Measurements from ENCODE around the gene ASNSD1.
"Not testable (repeated sequence)": the region's sequence is repeated elsewhere in the genome, so short reads cannot be mapped to it uniquely, and the experiment has no call there.

ASNSD1 gene

GRCh38 chr2:189641590-189641989 lies 19.7 kb upstream of the ASNSD1 start:
- ChIA-PET CTCF (no interaction called here), POLR2A (ENCODE audit: low non-redundant PET) (no interaction called here)
- H3K27ac ChIP-seq, result no peak overlapping the region

DNA sequence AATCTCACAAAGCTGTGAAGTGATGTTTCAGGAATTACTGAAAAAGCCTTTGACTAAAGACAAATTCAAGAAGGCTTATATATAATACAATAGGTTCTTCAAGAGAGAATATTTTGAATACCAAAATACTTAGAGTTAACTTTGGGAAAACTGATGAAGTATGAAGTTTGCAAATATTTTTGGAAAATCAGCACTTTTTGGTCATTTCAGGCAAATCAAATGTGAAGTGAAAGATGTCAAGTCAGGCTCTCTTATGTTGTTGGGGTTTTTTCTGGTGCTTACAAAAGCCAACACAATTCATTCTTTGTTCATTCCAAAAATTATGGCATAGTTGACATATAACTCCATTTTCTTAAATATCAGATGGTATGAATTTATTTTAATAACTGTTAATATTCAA lies 14.7 kb upstream of the ASNSD1 start:
- TF ChIP-seq, protein P1, sequence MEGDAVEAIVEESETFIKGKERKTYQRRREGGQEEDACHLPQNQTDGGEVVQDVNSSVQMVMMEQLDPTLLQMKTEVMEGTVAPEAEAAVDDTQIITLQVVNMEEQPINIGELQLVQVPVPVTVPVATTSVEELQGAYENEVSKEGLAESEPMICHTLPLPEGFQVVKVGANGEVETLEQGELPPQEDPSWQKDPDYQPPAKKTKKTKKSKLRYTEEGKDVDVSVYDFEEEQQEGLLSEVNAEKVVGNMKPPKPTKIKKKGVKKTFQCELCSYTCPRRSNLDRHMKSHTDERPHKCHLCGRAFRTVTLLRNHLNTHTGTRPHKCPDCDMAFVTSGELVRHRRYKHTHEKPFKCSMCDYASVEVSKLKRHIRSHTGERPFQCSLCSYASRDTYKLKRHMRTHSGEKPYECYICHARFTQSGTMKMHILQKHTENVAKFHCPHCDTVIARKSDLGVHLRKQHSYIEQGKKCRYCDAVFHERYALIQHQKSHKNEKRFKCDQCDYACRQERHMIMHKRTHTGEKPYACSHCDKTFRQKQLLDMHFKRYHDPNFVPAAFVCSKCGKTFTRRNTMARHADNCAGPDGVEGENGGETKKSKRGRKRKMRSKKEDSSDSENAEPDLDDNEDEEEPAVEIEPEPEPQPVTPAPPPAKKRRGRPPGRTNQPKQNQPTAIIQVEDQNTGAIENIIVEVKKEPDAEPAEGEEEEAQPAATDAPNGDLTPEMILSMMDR (conservative IDR thresholded peaks at IDR 0.05; ENCODE audit: low read depth), result no peak
- CTCF ChIA-PET, result no interaction called here
- H3K27ac ChIP-seq, result no peak overlapping the region
- no peak for DNase-seq (ENCODE audit: low spot score)
- POLR2A ChIA-PET (ENCODE audit: low non-redundant PET), result no interaction called here

More at GRCh38 chr2:189641590-189641989, 19.7 kb upstream of the ASNSD1 start:
- TF ChIP-seq, protein P1 (conservative IDR thresholded peaks at IDR 0.05; ENCODE audit: low read depth), result no peak
- DNase-seq (ENCODE audit: low spot score), result no peak

DNA sequence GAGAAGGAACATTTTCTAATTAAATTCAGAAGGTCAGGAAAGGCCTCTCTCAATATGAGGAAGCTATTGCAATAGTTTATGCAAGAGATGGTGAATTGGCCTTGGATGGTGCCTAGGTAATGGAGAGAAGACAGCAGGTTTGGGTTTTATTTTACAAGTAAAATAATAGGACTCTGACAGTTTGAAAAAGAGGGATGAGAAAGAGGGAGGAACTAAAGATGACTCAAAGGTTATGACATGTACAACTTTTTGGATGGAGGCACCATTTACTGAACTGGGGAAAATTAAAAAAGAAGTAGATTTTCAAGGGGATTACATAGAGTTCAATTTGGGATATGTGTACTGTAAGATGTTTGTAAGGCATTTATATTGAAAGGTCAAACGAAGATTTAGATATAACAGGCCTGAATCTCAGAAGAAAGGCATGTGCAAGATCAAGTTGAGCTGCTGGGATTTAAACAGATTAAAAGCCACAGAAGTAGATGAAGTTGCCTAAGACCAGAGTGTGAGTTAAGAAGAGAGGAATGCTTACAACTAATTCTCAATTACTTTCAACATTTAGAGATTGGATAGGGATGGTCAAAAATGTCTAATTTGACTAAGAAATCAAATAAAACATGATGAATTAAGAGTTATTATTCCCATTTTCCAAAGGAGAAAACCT lies 12.3 kb upstream of the ASNSD1 start:
- H3K27ac ChIP-seq, result no peak overlapping the region
- TF ChIP-seq, protein P1 (conservative IDR thresholded peaks at IDR 0.05; ENCODE audit: low read depth), result no peak
- POLR2A ChIA-PET (ENCODE audit: low non-redundant PET), result no interaction called here
- DNase-seq (ENCODE audit: low spot score), result no peak
- CTCF ChIA-PET, result interaction anchor here (1.1 kb wide), 1 partner anchor 12 kb away, joined by 4 read pairs; no protein-coding TSS in a partner anchor

DNA sequence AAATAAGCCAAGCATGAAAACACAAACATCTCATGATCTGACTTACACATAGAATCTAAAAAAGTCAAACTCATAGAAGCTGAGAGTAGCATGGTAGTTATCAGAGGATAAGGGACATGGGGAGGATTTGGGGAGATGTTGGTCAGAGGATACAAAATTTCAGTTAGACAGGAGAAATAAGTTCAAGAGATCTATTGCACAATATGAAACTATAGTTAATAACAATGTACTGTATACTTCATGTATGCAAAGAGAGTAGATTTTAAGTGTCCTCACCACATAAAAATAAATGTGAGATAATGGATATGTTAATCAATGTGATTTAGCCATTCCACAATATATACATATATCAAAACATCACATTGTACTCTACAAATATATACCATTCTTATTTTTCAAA lies 10.0 kb upstream of the ASNSD1 start:
- CTCF ChIA-PET, result interaction anchor here (1.8 kb wide), 1 partner anchor 10 kb away, joined by 9 read pairs; the partner anchor contains the start of gene ASNSD1
- TF ChIP-seq, protein P1 (conservative IDR thresholded peaks at IDR 0.05; ENCODE audit: low read depth), result no peak
- POLR2A ChIA-PET (ENCODE audit: low non-redundant PET), result no interaction called here
- H3K27ac ChIP-seq, result no peak overlapping the region
- DNase-seq (ENCODE audit: low spot score), result no peak

DNA sequence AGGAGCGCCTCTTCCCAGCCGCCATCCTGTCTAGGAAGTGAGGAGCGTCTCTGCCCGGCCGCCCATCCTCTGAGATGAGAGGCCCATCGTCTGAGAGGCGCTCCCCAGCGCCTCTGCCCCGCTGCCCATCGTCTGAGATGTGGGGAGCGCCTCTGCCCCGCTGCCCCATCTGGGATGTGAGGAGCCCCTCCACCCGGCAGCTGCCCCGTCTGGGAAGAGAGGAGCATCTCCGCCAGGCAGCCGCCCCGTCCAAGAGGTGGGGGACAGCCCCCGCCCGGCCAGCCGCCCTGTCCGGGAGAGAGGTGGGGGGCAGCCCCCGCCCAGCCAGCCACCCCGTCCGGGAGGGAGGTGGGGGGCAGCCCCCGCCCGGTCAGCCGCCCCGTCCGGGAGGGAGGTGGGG lies 7.8 kb upstream of the ASNSD1 start:
- H3K27ac ChIP-seq; DNase-seq (ENCODE audit: low spot score); POLR2A ChIA-PET (ENCODE audit: low non-redundant PET): not testable (repeated sequence)
- CTCF ChIA-PET, result interaction anchor here (0.7 kb wide), 1 partner anchor 60 kb away, joined by 8 read pairs; no protein-coding TSS in a partner anchor

GRCh38 chr2:189654641-189655040 lies 6.6 kb upstream of the ASNSD1 start:
- TF ChIP-seq, protein P1 (conservative IDR thresholded peaks at IDR 0.05; ENCODE audit: low read depth), result no peak
- POLR2A ChIA-PET (ENCODE audit: low non-redundant PET), result no interaction called here
- DNase-seq (ENCODE audit: low spot score), result no peak
- CTCF ChIA-PET, result interaction anchor here (0.7 kb wide), 1 partner anchor 151 kb away, joined by 4 read pairs; no protein-coding TSS in a partner anchor
- H3K27ac ChIP-seq, result no peak overlapping the region

GRCh38 chr2:189657867-189658266 lies 3.4 kb upstream of the ASNSD1 start:
- CTCF ChIA-PET, result interaction anchor here (1.3 kb wide), 1 partner anchor 41 kb away, joined by 3 read pairs; no protein-coding TSS in a partner anchor

More at GRCh38 chr2:189657867-189658266, 3.4 kb upstream of the ASNSD1 start:
- DNase-seq (ENCODE audit: low spot score), result no peak
- H3K27ac ChIP-seq, result no peak overlapping the region
- TF ChIP-seq, protein P1 (conservative IDR thresholded peaks at IDR 0.05; ENCODE audit: low read depth), result no peak
- POLR2A ChIA-PET (ENCODE audit: low non-redundant PET), result no interaction called here
